ENCODE data around the gene EIF4A2.

DNA sequence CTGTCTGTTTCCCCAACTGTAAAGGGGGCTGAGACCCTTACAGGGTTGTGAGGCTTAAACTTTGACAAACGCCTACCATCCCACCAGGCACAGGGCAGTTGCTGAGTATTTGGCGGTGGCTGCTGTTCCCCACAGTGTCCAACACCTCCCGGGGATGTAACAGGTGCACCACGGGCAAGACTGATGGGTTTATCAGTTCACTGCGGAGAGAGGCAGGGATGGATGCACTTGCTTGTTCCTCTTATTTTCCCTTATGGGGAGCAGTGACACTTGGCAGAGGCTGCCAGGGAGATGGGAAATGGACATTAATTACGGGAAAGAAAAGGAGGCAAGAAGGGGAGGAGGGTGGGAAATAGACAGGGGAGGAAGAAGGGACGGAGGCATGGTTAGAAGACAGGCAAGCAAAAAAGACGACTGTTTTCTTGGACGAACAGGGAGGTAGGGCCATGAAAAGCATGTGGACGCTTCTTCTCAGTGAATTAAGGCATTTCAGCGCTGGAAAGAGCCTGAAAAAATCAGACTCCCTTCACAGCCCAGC lies 42.6 kb downstream of the EIF4A2 start:
- TF ChIP-seq, protein P1, sequence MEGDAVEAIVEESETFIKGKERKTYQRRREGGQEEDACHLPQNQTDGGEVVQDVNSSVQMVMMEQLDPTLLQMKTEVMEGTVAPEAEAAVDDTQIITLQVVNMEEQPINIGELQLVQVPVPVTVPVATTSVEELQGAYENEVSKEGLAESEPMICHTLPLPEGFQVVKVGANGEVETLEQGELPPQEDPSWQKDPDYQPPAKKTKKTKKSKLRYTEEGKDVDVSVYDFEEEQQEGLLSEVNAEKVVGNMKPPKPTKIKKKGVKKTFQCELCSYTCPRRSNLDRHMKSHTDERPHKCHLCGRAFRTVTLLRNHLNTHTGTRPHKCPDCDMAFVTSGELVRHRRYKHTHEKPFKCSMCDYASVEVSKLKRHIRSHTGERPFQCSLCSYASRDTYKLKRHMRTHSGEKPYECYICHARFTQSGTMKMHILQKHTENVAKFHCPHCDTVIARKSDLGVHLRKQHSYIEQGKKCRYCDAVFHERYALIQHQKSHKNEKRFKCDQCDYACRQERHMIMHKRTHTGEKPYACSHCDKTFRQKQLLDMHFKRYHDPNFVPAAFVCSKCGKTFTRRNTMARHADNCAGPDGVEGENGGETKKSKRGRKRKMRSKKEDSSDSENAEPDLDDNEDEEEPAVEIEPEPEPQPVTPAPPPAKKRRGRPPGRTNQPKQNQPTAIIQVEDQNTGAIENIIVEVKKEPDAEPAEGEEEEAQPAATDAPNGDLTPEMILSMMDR (IDR thresholded peaks at IDR 0.05 in 2 of 3, conservative IDR thresholded peaks at IDR 0.05 in 1 of 3; ENCODE audit: control insufficient read depth in 2 of 3, extremely low read depth in 1 of 3, insufficient read depth in 1 of 3, low read depth in 3 of 3, low read length in 3 of 3) = no peak
- TF ChIP-seq POLR2A (IDR thresholded peaks at IDR 0.05; ENCODE audit: low read depth, low read length) (no peak), GABPA (IDR thresholded peaks at IDR 0.05; ENCODE audit: low read depth) (no peak), CBX5 (IDR thresholded peaks at IDR 0.05; ENCODE audit: low read depth) (no peak)

Data from GM12878 (cell line).